WI38 (cell line): ENCODE results near the gene FADS6.

ENCODE experiments used
- H3K4me3 ChIP-seq: 2 replicates; pipeline ENCODE4 v1.5.1; 2011; ENCODE audit warnings: low read depth, mild to moderate bottlenecking, control low read depth, low read length
- TF ChIP-seq, protein P1 (sequence below): IDR thresholded peaks from 2 replicates; pipeline ENCODE4 v1.5.1; 2012; ENCODE audit warnings: low read depth, mild to moderate bottlenecking, control low read depth, low read length

Gene FADS6

DNA sequence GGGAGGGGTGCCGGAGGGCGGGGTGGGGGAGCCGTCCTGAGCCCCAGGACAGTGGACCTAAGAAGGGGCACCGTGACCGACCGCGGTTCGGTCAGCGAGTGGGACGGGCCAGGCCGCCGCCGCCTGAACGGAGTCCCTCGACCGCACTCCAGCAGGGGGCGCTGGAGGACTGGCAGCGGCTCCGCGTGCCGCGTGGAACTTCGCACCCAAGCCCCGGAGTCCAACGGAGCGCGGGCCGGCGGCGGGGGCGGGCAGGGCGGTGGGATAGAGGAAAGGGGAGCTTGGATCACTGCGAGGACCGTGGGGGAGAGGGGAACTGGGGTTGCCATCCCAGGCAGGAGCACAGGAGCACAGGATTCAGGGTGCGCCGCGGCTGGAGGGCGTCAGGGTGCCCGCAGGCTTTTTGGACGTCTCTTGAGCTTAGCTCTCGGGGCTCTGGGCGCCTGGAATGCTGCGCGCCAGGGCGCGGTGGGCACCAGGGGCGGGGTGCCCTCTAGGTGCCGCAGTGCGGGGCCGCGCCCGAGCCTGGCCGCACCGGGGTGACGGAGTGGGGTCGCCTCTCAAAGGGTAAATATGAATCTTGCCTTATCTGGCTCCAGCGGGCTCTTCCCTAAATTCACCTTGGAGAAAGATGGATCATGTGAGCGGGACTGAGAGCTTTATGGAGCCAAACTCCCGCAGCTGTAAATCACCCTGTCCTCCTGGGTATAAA lies 30.3 kb upstream of the FADS6 start:
- no peak overlapping the region for H3K4me3 ChIP-seq
- TF ChIP-seq, protein P1, sequence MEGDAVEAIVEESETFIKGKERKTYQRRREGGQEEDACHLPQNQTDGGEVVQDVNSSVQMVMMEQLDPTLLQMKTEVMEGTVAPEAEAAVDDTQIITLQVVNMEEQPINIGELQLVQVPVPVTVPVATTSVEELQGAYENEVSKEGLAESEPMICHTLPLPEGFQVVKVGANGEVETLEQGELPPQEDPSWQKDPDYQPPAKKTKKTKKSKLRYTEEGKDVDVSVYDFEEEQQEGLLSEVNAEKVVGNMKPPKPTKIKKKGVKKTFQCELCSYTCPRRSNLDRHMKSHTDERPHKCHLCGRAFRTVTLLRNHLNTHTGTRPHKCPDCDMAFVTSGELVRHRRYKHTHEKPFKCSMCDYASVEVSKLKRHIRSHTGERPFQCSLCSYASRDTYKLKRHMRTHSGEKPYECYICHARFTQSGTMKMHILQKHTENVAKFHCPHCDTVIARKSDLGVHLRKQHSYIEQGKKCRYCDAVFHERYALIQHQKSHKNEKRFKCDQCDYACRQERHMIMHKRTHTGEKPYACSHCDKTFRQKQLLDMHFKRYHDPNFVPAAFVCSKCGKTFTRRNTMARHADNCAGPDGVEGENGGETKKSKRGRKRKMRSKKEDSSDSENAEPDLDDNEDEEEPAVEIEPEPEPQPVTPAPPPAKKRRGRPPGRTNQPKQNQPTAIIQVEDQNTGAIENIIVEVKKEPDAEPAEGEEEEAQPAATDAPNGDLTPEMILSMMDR = peak; percentile 42; the same call in 1 of the 2 replicates

DNA sequence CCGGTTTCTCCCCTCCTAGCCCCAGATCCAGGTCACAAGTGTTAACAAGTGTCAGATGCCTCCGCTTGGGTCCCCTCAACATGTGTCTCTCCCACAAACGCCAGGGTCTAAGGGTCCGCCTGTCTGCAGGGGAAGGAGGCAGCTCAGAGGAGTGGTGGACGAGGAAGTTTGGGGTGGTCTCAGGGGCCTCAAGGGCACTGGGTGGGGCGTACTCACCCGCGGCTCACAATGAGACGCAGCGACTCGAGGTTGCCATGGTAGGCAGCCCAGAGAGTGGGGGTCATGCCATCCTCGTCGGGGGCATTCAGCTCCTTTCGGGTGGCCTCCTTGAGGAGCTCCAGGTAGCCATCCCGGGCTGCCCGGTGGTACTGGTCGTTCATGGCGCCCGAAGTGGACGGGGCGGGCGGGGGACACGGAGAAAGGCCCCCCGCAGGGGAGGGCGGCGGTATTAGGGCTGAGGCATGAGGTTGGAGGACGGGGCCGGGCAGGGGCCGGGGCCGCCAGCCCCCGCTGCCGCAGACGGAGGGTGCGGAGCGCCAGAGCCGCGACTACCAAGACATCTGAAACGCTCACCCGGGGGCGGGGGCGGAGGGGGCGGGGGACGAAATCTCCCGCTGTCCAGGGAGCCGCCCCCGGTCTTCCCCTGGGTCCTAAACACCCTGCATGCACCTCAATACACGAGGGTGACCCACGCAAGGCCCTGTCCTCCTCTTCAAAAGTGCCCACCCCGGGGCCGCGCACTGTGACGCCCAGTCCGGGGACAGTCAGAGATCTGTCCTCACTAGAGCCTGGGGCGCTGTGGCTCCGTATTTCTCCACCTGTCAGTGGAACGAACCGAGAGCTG lies 29.5 kb upstream of the FADS6 start, which contains the start of gene USH1G:
TSS of gene USH1G (minus strand) at position 562 of the 844 bp plus-strand sequence. CDS start at position 380, 182 bp downstream.
- no peak within 1 kb of the TSS for H3K4me3 ChIP-seq
- TF ChIP-seq, protein P1 = no peak

DNA sequence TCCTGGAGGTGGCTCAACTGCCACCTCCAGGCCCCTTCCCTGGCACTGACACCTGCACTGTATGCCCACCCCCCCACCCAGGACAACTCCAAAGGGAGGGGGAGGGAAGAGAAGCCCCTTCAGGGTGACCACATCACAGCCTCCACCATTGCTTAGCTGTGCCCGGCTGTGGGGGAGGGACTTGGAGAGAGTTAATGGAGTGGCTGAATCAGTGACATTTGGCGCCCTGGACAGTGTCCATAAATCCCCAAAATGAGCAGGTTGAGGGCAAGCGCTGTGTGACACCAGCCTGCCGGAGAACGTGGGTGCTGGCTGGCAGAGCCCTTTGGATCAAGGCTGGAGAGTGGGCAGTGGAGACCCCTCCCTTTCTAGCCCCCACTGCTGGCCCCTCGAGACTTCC lies 28.7 kb upstream of the FADS6 start:
- TF ChIP-seq, protein P1 = no peak
- no peak overlapping the region for H3K4me3 ChIP-seq

DNA sequence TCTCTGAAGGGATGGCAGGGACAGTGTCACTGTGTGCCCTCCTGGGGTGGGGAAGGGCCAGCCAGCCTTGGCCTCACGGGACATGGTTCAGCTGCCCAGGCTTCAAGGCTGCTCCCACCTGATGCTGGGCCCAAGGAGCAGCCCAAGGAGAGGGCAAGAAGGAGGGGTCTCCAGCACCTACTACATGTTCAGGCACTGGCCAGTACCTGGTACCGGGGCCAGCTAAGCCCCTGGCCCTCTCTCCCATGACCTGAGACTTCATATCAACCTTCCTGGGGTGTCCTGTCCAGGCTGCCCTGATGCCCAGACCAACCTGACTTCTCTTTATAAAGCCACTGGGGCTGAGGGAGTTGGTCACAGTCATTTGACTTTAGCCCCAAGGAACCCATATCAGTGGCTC lies 28.3 kb upstream of the FADS6 start:
- TF ChIP-seq, protein P1 = no peak
- H3K4me3 ChIP-seq = no peak overlapping the region

DNA sequence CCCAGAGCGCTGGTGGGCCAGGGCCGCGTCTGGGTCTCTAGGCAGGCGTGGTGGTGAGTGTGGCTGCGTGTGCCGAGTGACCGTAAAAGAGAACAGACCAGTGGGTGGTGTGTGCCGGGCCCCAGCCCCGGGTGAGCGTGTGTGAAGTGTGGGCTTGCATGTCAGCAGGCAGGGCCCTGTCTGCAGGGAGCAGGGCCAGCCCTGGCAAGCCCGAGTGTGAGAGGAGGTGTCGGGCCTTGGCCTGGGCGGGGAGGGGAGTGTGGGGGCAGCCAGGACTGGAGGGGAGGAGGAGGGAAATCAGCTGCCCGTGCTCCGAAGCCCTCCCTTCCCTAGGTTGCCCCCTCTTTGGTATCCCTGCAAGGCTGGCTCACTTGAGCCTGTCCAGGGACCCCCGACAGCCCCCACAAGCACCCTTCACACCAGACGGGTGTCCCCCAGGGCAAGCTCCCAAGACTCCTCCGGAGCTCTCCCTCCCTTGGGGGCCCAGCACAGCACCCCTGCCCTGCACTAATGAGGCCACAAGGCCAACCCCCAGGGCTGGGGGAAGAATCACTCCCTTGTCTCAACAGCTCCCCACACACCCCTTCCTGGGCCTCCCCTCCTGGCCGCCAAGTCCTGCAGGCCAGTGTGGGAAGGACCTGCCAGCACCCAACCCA lies 27.7 kb upstream of the FADS6 start:
- TF ChIP-seq, protein P1 = no peak
- H3K4me3 ChIP-seq = no peak overlapping the region

DNA sequence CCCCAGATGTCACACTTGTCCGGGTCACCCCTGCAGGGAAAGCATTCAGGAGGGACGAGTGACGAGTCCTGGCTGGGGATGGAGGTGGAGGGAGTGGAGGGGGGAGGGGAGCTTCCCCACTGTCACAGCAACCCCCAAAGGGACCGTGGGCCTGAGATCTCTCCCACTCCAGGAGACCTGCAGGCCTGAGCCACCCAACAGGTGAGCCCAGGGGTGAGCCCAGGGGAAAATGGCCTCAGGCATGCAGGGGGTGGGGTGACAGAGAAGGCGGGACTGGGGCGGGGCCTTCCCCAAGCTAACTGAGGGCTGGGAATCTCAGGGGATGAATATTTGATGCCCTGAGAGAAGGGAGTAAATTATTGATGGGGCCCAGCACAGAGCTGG lies 27.2 kb upstream of the FADS6 start:
- TF ChIP-seq, protein P1 = no peak
- H3K4me3 ChIP-seq = no peak overlapping the region
